Stomach (tissue), 4 donors: Measurements from ENCODE around the gene FCHSD2.

Experiments used
- CTCF ChIP-seq, 7 experiments: fragments of 450-650 bp in 4 of 7; fragments of 200-600 bp in 3 of 7; sonication (generic) in 3 of 7; IDR thresholded peaks; one replicate each; pipeline ENCODE4 v1.5.1; 2016 to 2019; ENCODE audit warnings: antibody characterized with exemption in 7 of 7, control low read depth in 2 of 7, mild to moderate bottlenecking in 1 of 7
- EP300 ChIP-seq: sonication (generic); formaldehyde crosslinking; IDR thresholded peaks from one replicate; pipeline ENCODE4 v1.6.1; 2017; ENCODE audit warnings: antibody characterized with exemption
- POLR2AphosphoS5 ChIP-seq, 3 donors: sonication (generic); formaldehyde crosslinking; IDR thresholded peaks; one replicate each; pipeline ENCODE4 v1.6.1; 2016; ENCODE audit warnings: antibody characterized with exemption in 3 of 3

- TF ChIP-seq CTCF (IDR thresholded peaks at IDR 0.05) (no peak), POLR2AphosphoS5 (IDR thresholded peaks at IDR 0.05) (peak in 1 of 3 donors; percentile 39), EP300 (no peak)
These were observed 2.5 kb downstream of the FCHSD2 start for GRCh38 chr11:73139476-73140198.
